ENCODE measurements around the gene TCHHL1.

The TCHHL1 gene
- long read RNA-seq, result 0 reads

DNA sequence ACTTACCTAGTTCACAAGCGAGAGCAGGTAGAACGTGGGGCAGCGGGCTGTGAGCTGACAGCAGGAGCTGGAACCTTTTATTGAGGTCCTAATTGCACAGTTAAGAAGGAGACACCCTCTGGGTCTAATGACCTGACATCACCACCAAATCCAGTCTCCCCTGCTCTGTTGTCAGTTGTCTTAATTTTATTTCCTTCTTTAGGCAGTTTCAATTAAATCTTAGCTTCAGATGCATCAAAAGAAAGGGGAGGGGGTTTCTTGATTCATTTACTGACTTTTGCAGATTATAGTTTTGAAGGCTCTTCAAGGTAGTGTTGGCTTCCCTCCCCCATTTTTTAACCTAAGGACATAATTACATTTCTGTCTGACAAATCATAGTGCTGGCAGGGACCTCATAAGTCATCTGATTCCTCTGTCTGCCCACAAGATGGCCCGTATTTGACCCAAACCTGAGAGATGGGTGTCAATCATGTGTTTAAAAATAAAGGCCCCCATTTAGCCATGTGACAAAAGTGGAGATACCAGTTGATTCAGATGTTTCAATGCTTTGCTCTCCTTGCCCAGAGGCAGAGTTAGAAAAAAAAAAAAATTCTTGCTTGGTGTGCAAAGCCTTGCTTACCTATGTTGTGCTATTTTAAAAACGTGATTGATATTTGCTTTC lies at the start of gene TCHHL1:
Gene TCHHL1 (minus strand): TSS at position 51 of the 661 bp plus-strand sequence. CDS start 921 bp downstream, outside the sequence.
- no peak for TF ChIP-seq SPI1 (IDR thresholded peaks at IDR 0.05; ENCODE audit: borderline replicate concordance, low read depth)
- TF ChIP-seq GABPA (IDR thresholded peaks at IDR 0.05; ENCODE audit: low read depth), result no peak
- TF ChIP-seq POLR2AphosphoS5 (IDR thresholded peaks at IDR 0.05; ENCODE audit: low read depth), result no peak
- TF ChIP-seq, protein P1, sequence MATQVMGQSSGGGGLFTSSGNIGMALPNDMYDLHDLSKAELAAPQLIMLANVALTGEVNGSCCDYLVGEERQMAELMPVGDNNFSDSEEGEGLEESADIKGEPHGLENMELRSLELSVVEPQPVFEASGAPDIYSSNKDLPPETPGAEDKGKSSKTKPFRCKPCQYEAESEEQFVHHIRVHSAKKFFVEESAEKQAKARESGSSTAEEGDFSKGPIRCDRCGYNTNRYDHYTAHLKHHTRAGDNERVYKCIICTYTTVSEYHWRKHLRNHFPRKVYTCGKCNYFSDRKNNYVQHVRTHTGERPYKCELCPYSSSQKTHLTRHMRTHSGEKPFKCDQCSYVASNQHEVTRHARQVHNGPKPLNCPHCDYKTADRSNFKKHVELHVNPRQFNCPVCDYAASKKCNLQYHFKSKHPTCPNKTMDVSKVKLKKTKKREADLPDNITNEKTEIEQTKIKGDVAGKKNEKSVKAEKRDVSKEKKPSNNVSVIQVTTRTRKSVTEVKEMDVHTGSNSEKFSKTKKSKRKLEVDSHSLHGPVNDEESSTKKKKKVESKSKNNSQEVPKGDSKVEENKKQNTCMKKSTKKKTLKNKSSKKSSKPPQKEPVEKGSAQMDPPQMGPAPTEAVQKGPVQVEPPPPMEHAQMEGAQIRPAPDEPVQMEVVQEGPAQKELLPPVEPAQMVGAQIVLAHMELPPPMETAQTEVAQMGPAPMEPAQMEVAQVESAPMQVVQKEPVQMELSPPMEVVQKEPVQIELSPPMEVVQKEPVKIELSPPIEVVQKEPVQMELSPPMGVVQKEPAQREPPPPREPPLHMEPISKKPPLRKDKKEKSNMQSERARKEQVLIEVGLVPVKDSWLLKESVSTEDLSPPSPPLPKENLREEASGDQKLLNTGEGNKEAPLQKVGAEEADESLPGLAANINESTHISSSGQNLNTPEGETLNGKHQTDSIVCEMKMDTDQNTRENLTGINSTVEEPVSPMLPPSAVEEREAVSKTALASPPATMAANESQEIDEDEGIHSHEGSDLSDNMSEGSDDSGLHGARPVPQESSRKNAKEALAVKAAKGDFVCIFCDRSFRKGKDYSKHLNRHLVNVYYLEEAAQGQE (IDR thresholded peaks at IDR 0.05; ENCODE audit: insufficient replicate concordance, low read depth), result no peak
- Histone ChIP-seq H3K27ac (replicated peaks) (no peak within 1 kb of the TSS), H3K4me3 (replicated peaks; ENCODE audit: insufficient read depth, low read length) (no peak within 1 kb of the TSS), H3K27me3 (ENCODE audit: insufficient read depth, poor library complexity, severe bottlenecking) (peaks cover 10% of the 10 kb centered on the region)
- DNase-seq (ENCODE audit: low read depth in 1 of 2, low spot score in 1 of 2), result no peak

DNA sequence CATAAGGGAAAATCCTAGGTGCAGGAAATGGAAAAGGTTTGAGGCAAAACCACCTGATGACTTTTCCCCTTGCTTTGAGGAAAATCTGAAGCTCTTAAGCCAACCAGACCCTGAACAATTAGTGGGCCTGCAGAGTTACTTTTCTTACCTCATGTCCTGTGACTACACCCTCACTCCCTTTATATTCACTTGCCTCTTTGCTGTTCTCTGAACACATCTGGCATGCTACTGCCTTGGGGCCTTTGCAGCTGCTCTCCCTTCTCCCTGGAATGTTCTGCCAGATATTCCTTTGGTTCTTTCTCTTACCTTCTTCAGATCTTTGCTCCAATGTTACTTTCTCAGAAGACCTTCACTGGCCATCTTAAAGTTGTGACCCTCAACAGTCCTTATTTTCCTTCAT lies 48.4 kb upstream of the TCHHL1 start:
- no peak for DNase-seq (ENCODE audit: low read depth in 1 of 2, low spot score in 1 of 2)
- H3K27me3 ChIP-seq (ENCODE audit: insufficient read depth, poor library complexity, severe bottlenecking), result no peaks in the 10 kb centered on the region
- H3K27ac ChIP-seq (replicated peaks), result no peak overlapping the region
- TF ChIP-seq, protein P2, sequence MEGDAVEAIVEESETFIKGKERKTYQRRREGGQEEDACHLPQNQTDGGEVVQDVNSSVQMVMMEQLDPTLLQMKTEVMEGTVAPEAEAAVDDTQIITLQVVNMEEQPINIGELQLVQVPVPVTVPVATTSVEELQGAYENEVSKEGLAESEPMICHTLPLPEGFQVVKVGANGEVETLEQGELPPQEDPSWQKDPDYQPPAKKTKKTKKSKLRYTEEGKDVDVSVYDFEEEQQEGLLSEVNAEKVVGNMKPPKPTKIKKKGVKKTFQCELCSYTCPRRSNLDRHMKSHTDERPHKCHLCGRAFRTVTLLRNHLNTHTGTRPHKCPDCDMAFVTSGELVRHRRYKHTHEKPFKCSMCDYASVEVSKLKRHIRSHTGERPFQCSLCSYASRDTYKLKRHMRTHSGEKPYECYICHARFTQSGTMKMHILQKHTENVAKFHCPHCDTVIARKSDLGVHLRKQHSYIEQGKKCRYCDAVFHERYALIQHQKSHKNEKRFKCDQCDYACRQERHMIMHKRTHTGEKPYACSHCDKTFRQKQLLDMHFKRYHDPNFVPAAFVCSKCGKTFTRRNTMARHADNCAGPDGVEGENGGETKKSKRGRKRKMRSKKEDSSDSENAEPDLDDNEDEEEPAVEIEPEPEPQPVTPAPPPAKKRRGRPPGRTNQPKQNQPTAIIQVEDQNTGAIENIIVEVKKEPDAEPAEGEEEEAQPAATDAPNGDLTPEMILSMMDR (IDR thresholded peaks at IDR 0.05; ENCODE audit: insufficient read depth, low read length), result no peak
- no peak for TF ChIP-seq SPI1 (IDR thresholded peaks at IDR 0.05; ENCODE audit: borderline replicate concordance, low read depth)
- no peak for TF ChIP-seq POLR2AphosphoS5 (IDR thresholded peaks at IDR 0.05; ENCODE audit: low read depth)
- no peak for TF ChIP-seq GABPA (IDR thresholded peaks at IDR 0.05; ENCODE audit: low read depth)
- TF ChIP-seq, protein P1 (IDR thresholded peaks at IDR 0.05; ENCODE audit: insufficient replicate concordance, low read depth), result no peak
- H3K4me3 ChIP-seq (replicated peaks; ENCODE audit: insufficient read depth, low read length), result no peak overlapping the region

DNA sequence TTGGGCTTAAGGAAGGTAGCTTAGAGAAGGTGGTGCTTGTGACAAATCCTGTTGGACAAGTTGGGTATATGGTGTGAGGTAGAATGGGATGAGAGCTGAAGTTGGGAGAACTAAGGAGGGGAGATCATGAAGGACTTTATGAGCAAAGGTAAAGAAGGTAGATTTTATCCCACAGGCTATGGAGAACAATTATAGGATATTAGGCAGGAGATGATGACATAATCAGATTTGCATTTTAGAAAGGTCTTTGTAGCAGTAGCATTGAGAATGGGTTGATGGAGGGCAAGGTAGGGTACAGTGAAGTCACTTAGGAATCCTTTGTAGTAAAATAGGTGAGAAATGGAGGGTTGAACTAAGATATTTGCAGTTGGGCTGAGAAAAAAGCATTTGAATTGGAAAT lies 41.3 kb upstream of the TCHHL1 start:
- DNase-seq (ENCODE audit: low read depth in 1 of 2, low spot score in 1 of 2), result no peak
- no peak overlapping the region for H3K4me3 ChIP-seq (replicated peaks; ENCODE audit: insufficient read depth, low read length)
- no peak overlapping the region for H3K27ac ChIP-seq (replicated peaks)
- peaks cover 3% of the 10 kb centered on the region for H3K27me3 ChIP-seq (ENCODE audit: insufficient read depth, poor library complexity, severe bottlenecking)
- TF ChIP-seq, protein P2 (IDR thresholded peaks at IDR 0.05; ENCODE audit: insufficient read depth, low read length), result no peak
- TF ChIP-seq GABPA (IDR thresholded peaks at IDR 0.05; ENCODE audit: low read depth), result no peak
- no peak for TF ChIP-seq POLR2AphosphoS5 (IDR thresholded peaks at IDR 0.05; ENCODE audit: low read depth)
- TF ChIP-seq SPI1 (IDR thresholded peaks at IDR 0.05; ENCODE audit: borderline replicate concordance, low read depth), result no peak
- TF ChIP-seq, protein P1 (IDR thresholded peaks at IDR 0.05; ENCODE audit: insufficient replicate concordance, low read depth), result no peak
